Osteocyte (in vitro differentiated cells): ENCODE data around the gene VAV1. TPM values are rescaled to one million over a fixed set of nuclear protein-coding genes. Genes with fewer than 3 reads are reported as not detected.

Source experiments
- DNase-seq: peaks from one replicate; pipeline ENCODE4 v3.0.0; 2021; ENCODE audit warnings: mixed read lengths; ENCODE audit not compliant: unreplicated experiment; ENCODE audit errors: extremely low spot score
- H3K27ac Mint-ChIP-seq: one replicate; pipeline ENCODE4 v1.8.0; 2021; ENCODE audit warnings: mild to moderate bottlenecking, mixed read lengths; ENCODE audit not compliant: unreplicated experiment
- H3K27me3 Mint-ChIP-seq: one replicate; pipeline ENCODE4 v1.8.0; 2021; ENCODE audit warnings: mixed read lengths; ENCODE audit not compliant: unreplicated experiment
- H3K36me3 Mint-ChIP-seq: one replicate; pipeline ENCODE4 v1.8.0; 2021; ENCODE audit warnings: mixed read lengths; ENCODE audit not compliant: unreplicated experiment
- H3K4me1 Mint-ChIP-seq: one replicate; pipeline ENCODE4 v1.8.0; 2021; ENCODE audit warnings: mixed read lengths; ENCODE audit not compliant: unreplicated experiment
- H3K4me3 Mint-ChIP-seq: one replicate; pipeline ENCODE4 v1.8.0; 2021; ENCODE audit warnings: mild to moderate bottlenecking, moderate library complexity, mixed read lengths; ENCODE audit not compliant: unreplicated experiment
- H3K9me3 Mint-ChIP-seq: one replicate; pipeline ENCODE4 v1.8.0; 2021; ENCODE audit warnings: mixed read lengths; ENCODE audit not compliant: unreplicated experiment
- total RNA-seq: library from RNA; stranded (reverse); gene quantifications from 2 replicates; pipeline ENCODE4 v1.2.1, GENCODE V29; 2021
- TF ChIP-seq, protein P1 (sequence below): fragments of 200-600 bp; sonication (generic); IDR thresholded peaks from 2 replicates; pipeline ENCODE4 v1.5.0; 2021; ENCODE audit warnings: antibody characterized with exemption, mild to moderate bottlenecking, moderate library complexity

The VAV1 gene
- total RNA-seq, 1 donor from 2014 or later, result not detected

DNA sequence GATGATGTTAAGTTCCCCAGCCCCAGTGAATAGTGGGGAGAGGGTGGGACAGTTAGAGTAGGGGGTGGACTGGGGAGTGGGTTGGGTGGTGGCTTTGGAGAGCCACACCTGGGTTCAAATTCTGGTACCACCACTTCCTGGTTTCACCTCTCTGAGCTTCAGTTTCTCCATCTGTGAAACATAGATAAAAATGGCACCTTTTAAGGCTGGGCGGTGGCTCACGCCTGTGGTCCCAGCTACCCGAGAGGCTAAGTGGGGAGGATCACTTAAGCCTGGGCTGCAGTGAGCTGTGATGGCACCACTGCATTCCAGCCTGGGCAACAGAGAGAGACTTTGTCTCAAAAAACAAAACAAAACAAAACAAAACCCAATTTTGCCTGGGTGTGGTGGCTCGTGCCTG, 5.9 kb downstream of the VAV1 start:
- TF ChIP-seq, protein P1, sequence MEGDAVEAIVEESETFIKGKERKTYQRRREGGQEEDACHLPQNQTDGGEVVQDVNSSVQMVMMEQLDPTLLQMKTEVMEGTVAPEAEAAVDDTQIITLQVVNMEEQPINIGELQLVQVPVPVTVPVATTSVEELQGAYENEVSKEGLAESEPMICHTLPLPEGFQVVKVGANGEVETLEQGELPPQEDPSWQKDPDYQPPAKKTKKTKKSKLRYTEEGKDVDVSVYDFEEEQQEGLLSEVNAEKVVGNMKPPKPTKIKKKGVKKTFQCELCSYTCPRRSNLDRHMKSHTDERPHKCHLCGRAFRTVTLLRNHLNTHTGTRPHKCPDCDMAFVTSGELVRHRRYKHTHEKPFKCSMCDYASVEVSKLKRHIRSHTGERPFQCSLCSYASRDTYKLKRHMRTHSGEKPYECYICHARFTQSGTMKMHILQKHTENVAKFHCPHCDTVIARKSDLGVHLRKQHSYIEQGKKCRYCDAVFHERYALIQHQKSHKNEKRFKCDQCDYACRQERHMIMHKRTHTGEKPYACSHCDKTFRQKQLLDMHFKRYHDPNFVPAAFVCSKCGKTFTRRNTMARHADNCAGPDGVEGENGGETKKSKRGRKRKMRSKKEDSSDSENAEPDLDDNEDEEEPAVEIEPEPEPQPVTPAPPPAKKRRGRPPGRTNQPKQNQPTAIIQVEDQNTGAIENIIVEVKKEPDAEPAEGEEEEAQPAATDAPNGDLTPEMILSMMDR, result no peak

DNA sequence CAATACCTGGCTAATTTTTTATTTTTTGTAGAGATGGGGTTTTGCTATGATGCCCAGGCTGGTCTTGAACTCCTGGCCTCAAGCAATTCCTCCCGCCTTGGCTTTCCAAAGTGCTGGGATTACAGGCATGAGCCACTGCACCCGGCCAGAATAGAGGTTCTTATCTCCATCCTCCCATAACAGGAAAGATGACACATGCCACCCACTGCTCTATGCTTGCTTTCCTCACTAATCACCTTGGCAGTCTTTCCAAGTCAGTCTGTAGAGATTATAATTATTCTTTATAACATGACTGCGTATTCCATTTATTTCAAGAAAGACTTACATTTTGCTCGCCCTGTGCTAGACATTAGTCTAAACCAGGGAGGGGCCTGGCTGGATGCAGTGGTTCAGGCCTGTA, 6.7 kb downstream of the VAV1 start:
- no peak for DNase-seq
- TF ChIP-seq, protein P1, result no peak

More for the DNA sequence above, 5.9 kb downstream of the VAV1 start:
- H3K4me1 Mint-ChIP-seq, result no peaks in the 10 kb centered on the region
- H3K36me3 Mint-ChIP-seq, result no peaks in the 10 kb centered on the region
- H3K9me3 Mint-ChIP-seq, result no peaks in the 10 kb centered on the region
- DNase-seq, result no peak
- no peak overlapping the region for H3K4me3 Mint-ChIP-seq
- no peaks in the 10 kb centered on the region for H3K27me3 Mint-ChIP-seq
- no peak overlapping the region for H3K27ac Mint-ChIP-seq

DNA sequence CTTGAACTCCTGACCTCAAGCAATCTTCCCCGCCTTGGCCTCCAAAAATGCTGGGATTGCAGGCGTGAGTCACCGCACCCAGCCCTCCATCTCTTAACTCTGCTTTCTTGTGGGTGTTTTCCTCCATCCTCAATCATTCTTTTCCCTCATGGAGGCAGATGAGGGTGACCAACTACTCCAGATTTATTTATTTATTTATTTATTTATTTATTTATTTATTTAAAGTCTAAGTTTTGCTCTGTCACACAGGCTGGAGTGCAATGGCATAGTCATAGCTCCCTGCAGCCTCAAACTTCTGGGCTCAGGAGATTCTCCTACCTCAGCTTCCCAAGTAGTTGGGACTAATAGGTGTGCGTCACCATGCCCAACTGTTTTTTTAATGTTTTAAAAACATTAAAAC, 14.9 kb downstream of the VAV1 start:
- Mint-ChIP-seq H3K4me1 (no peaks in the 10 kb centered on the region), H3K27me3 (peaks cover 2% of the 10 kb centered on the region), H3K36me3 (no peaks in the 10 kb centered on the region), H3K27ac (no peak overlapping the region), H3K9me3 (no peaks in the 10 kb centered on the region), H3K4me3 (no peak overlapping the region)
- DNase-seq, result no peak
- TF ChIP-seq, protein P1, result no peak

More for the DNA sequence above, 6.7 kb downstream of the VAV1 start:
- Mint-ChIP-seq H3K27me3 (no peaks in the 10 kb centered on the region), H3K36me3 (no peaks in the 10 kb centered on the region), H3K27ac (no peak overlapping the region), H3K4me1 (no peaks in the 10 kb centered on the region), H3K9me3 (no peaks in the 10 kb centered on the region), H3K4me3 (no peak overlapping the region)

DNA sequence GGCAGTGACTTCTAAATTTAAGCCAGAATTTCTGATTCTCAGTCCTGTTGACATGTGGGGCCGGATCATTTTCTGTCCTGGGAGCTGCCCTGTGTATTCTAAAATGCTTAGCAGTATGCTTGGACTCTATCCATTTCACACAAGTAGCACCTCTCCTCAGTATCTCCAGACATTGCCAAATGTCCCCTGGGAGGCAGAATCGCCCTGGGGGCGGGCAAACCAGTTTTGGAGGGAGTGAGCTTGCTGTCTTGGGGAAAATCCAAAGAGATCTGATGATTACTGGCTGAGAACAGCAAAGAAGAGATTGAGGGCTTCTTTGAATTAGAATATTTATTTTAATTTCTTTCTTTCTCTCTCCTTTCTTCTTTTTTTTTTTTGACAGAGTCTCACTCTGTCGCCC, 16.4 kb downstream of the VAV1 start:
- TF ChIP-seq, protein P1, result no peak
- Mint-ChIP-seq H3K9me3 (no peaks in the 10 kb centered on the region), H3K4me1 (no peaks in the 10 kb centered on the region)

DNA sequence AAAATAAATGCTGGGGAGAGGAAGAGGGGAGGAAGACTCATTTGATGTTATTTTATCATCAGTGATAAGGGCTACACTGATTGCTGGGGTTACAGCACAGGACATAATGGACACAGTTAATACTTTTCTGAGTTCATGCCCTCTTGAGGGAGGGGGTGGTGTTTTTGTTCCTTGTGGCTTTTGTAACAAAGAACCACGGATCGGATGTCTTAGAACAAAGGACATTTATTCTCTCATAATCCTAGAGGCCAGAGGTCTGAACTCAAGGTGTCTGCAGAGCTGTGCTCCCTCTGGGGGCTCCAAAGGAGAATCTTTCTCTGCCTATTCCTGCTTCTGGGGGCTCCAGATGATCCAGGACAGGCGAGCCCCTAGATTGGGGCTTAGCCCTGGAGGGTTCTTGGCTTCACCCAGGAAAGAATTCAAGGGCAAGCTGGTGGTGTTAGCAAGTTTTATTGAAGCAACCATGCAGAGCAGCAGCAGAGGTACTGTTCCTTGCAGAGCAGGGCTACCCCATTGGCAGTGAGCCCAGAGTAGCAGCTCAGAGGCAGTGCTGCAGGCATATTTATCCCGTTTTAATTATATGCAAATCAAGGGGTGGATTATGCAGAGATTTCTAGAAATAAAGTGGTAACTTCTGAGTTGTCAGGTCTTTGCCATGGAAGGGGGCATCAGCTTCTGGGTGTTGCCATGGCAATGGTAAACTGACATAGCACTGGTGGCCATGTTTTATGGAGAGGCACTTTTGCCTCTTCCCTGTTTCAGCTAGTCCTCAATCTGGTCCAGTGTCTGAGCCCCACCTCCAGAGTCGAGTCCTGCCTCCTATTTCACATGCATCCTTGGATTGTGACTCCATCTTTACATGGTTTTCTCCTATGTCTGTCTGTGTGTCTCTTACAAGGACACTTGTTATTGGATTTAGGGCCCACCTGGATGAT, 18.0 kb downstream of the VAV1 start:
- TF ChIP-seq, protein P1, result no peak
- Mint-ChIP-seq H3K36me3 (no peaks in the 10 kb centered on the region), H3K4me3 (no peak overlapping the region), H3K4me1 (no peaks in the 10 kb centered on the region), H3K27me3 (no peaks in the 10 kb centered on the region), H3K27ac (no peak overlapping the region), H3K9me3 (peaks cover 6% of the 10 kb centered on the region)
- no peak for DNase-seq

More for the DNA sequence above, 16.4 kb downstream of the VAV1 start:
- Mint-ChIP-seq H3K27ac (no peak overlapping the region), H3K36me3 (no peaks in the 10 kb centered on the region), H3K27me3 (peaks cover 2% of the 10 kb centered on the region), H3K4me3 (no peak overlapping the region)
- no peak for DNase-seq
